Measurements from ENCODE around the gene CDX4. TPM values are rescaled to one million over a fixed set of nuclear protein-coding genes. Genes with fewer than 3 reads are reported as not detected.

Gene CDX4
- total RNA-seq, 1 experiment from 2014 or later, result 5.2 TPM

- Histone ChIP-seq H4K91ac (ENCODE audit: insufficient read length, low read depth, low read length) (no peak overlapping the region), H2AK5ac (ENCODE audit: insufficient read length, low read length) (no peak overlapping the region), H3K14ac (ENCODE audit: insufficient read depth, low read length) (no peak overlapping the region), H3K23ac (ENCODE audit: insufficient read length, low read depth, low read length) (no peak overlapping the region), H3T11ph (ENCODE audit: low read length) (no peak overlapping the region), H2BK20ac (ENCODE audit: low read depth, low read length, poor library complexity, severe bottlenecking) (no peak overlapping the region), H3K27ac (ENCODE audit: insufficient read length, low read depth, low read length) (no peak overlapping the region), H3K4me1 (ENCODE audit: insufficient read depth, low read length) (peaks cover 7% of the 10 kb centered on the region; the same call in 1 of the 2 replicates), H3K9me3 (ENCODE audit: control insufficient read depth, low read depth, low read length) (no peaks in the 10 kb centered on the region), H2BK120ac (ENCODE audit: low read depth, low read length, poor library complexity, severe bottlenecking) (no peak overlapping the region), H4K5ac (ENCODE audit: insufficient read length, low read depth, low read length) (no peak overlapping the region), H3K4me2 (ENCODE audit: insufficient read depth, insufficient read length, low read length) (no peak overlapping the region), H3K23me2 (ENCODE audit: insufficient read length, low read depth, low read length, poor library complexity, severe bottlenecking) (no peaks in the 10 kb centered on the region), H4K20me1 (ENCODE audit: control insufficient read depth, insufficient read depth, insufficient read length) (no peaks in the 10 kb centered on the region), H3K18ac (ENCODE audit: insufficient read length, low read depth, low read length) (no peak overlapping the region), H3K56ac (ENCODE audit: insufficient read length, low read depth, low read length) (no peak overlapping the region), H3K4ac (ENCODE audit: low read depth, low read length) (no peak overlapping the region), H2AFZ (ENCODE audit: low read length) (no peak overlapping the region), H3K27me3 (ENCODE audit: insufficient read depth, low read length) (no peaks in the 10 kb centered on the region), H4K8ac (replicated peaks; ENCODE audit: insufficient read length, low read depth, low read length) (no peak overlapping the region), H2BK15ac (ENCODE audit: low read depth, low read length) (no peak overlapping the region), H2BK5ac (ENCODE audit: insufficient read length, low read length) (no peak overlapping the region), H2BK12ac (ENCODE audit: insufficient read length, low read depth, low read length) (no peak overlapping the region), H3K79me1 (ENCODE audit: insufficient read depth, low read depth, low read length, poor library complexity, severe bottlenecking) (no peaks in the 10 kb centered on the region), H3K79me2 (ENCODE audit: insufficient read depth, low read length) (no peaks in the 10 kb centered on the region), H3K9ac (ENCODE audit: extremely low read depth, insufficient read length, low read length) (no peak overlapping the region)
- Mint-ChIP-seq H3K9me3 (peaks cover 0 to 4% of the 10 kb centered on the region in 2 experiments; a peak in 2 of 5 replicates), H3K4me1 (peaks cover 20 to 40% of the 10 kb centered on the region in 2 experiments), H3K36me3 (ENCODE audit: insufficient read depth in 1 of 3, low read depth in 3 of 3) (peaks cover 0 to 2% (median 0%) of the 10 kb centered on the region in 3 experiments; a peak in 1 of 7 replicates), H3K27ac (no peak overlapping the region), H3K4me3 (no peak overlapping the region), H3K27me3 (ENCODE audit: low read depth) (peaks cover 17% of the 10 kb centered on the region)
- no CpG with 5 or more reads among the region's 1 CpG for WGBS (ENCODE audit: extremely low coverage, insufficient read length, low lambda C conversion rate)
- no peak for DNase-seq
- TF ChIP-seq CTCF (conservative IDR thresholded peaks at IDR 0.05), result no peak
Observed at GRCh38 chrX:73455171-73455570, 8.3 kb downstream of the CDX4 start.

Data from H9 (cell line).